Esophagus muscularis mucosa (tissue), 4 donors: Measurements from ENCODE around the gene KLHL34. TPM values are rescaled to one million over a fixed set of nuclear protein-coding genes. Genes with fewer than 3 reads are reported as not detected.

Experiments
- DNase-seq: peaks from one replicate; pipeline ENCODE4 v3.0.0-alpha.2; 2017; ENCODE audit errors: extremely low spot score
- H3K27ac ChIP-seq, 4 donors: fragments of 200-600 bp; sonication (generic); replicated peaks in 1 of 4; 1 replicate in 3 of 4; 2 replicates in 1 of 4; pipeline ENCODE4 v1.5.1; 2016 to 2019; ENCODE audit warnings: mild to moderate bottlenecking in 1 of 4
- H3K27me3 ChIP-seq, 4 donors: fragments of 200-600 bp; sonication (generic); one replicate each; pipeline versions ENCODE4 v1.5.1 to v1.6.0; 2016 to 2019
- H3K36me3 ChIP-seq, 4 donors: fragments of 200-600 bp; sonication (generic); one replicate each; pipeline ENCODE4 v1.5.1; 2016 to 2019
- H3K4me1 ChIP-seq, 4 donors: fragments of 200-600 bp; sonication (generic); one replicate each; pipeline ENCODE4 v1.5.1; 2016 to 2019
- H3K4me3 ChIP-seq, 4 donors: fragments of 200-600 bp; sonication (generic); 1 replicate in 2 of 4; 2 replicates in 2 of 4; pipeline ENCODE4 v1.5.1; 2016 to 2019; ENCODE audit warnings: mild to moderate bottlenecking in 4 of 4, moderate library complexity in 1 of 4
- H3K9me3 ChIP-seq, 4 donors: fragments of 200-600 bp; sonication (generic); 1 replicate in 3 of 4; 2 replicates in 1 of 4; pipeline ENCODE4 v1.5.1; 2016 to 2019
- CTCF ChIP-seq, 3 experiments: fragments of 200-600 bp in 2 of 3; fragments of 450-650 bp in 1 of 3; sonication (generic) in 2 of 3; IDR thresholded peaks; one replicate each; pipeline ENCODE4 v1.5.1; 2017 to 2019; ENCODE audit warnings: antibody characterized with exemption in 3 of 3, mild to moderate bottlenecking in 2 of 3, moderate library complexity in 1 of 3
- EP300 ChIP-seq: sonication (generic); formaldehyde crosslinking; IDR thresholded peaks from one replicate; pipeline ENCODE4 v1.6.1; 2017; ENCODE audit warnings: antibody characterized with exemption
- POLR2A ChIP-seq: fragments of 450-650 bp; IDR thresholded peaks from one replicate; pipeline ENCODE4 v1.6.1; 2017; ENCODE audit warnings: antibody characterized with exemption, moderate library complexity, mild to moderate bottlenecking, low read depth
- POLR2AphosphoS5 ChIP-seq, 2 donors: sonication (generic); formaldehyde crosslinking; IDR thresholded peaks; one replicate each; pipeline ENCODE4 v1.6.1; 2017; ENCODE audit warnings: antibody characterized with exemption in 2 of 2
- WGBS: methylation state at CpG from one replicate; pipeline ENCODE4 v1.1.5; 2018; 5-methylcytosine and 5-hydroxymethylcytosine counted together
- intact Hi-C: fragments of 100-400 bp; cut with DNase I; formaldehyde crosslinking; loops from one replicate; pipeline ENCODE4 v1.15.1; 2023
- total RNA-seq, 4 donors: library from RNA; depleted of rRNA; stranded (reverse); fragments of >200 nt; gene quantifications; one replicate each; pipeline versions ENCODE4 v1.1.0 to v1.2.1, GENCODE V29; 2016

The KLHL34 gene
- total RNA-seq, 4 donors from 2014 or later, result 0.13 to 0.75 (median 0.33) TPM; not detected in 1

DNA sequence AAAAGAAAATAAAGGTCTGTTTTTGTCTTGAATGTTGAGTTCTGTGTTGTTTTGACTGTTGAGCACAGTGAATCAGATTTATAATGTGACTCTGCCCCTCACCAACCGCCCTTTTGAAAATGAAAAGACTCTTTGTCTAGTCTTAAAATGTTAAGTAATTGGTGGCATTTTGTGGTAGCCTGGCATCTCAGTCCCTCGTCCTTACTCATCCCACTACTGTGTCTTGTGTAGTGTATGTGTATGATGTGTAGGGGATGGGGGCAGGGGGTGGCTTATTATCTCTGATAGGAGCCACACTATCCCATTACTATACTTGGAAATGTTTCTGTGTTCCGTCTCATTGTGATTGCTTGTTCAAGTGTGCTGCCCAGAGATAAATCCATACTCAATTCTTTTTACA is 12.2 kb downstream of the KLHL34 start:
- H3K9me3 ChIP-seq, result no peaks in the 10 kb centered on the region
- intact Hi-C loops, result no loop called here
- WGBS, result 62% methylated on average over 3 of the region's 3 CpGs
- H3K4me1 ChIP-seq, result no peaks in the 10 kb centered on the region
- H3K27ac ChIP-seq, result no peak overlapping the region
- H3K27me3 ChIP-seq, result no peaks in the 10 kb centered on the region
- TF ChIP-seq EP300 (no peak), CTCF (IDR thresholded peaks at IDR 0.05) (no peak), POLR2AphosphoS5 (IDR thresholded peaks at IDR 0.05) (no peak), POLR2A (no peak)
- H3K36me3 ChIP-seq, result no peaks in the 10 kb centered on the region
- no peak overlapping the region for H3K4me3 ChIP-seq
- no peak for DNase-seq

DNA sequence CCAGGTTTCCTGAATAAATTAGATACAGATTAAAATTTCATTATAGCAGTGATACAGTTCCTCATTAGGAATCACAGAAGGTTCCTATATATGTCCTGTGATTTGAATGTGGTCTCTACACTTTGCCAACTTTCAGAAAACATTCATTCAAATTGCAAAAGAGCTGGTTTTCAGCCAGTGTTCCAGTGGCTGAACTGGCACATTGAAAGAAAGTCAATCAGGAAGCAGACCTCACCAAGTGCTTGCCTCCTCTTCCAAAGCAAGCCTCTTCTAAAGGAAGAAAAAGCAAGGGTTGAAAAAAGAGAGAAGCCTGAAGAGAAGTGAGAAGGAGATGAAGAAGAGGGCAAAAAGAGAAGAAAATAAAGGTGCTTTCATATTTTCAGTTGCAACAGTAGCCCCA is 12.7 kb downstream of the KLHL34 start:
- TF ChIP-seq EP300 (no peak), CTCF (IDR thresholded peaks at IDR 0.05) (no peak), POLR2A (no peak), POLR2AphosphoS5 (IDR thresholded peaks at IDR 0.05) (no peak)
- H3K27ac ChIP-seq, result no peak overlapping the region
- no peak for DNase-seq
- H3K4me3 ChIP-seq, result no peak overlapping the region
- no peaks in the 10 kb centered on the region for H3K27me3 ChIP-seq
- no peaks in the 10 kb centered on the region for H3K36me3 ChIP-seq
- intact Hi-C loops, result no loop called here
- no peaks in the 10 kb centered on the region for H3K9me3 ChIP-seq
- H3K4me1 ChIP-seq, result no peaks in the 10 kb centered on the region

DNA sequence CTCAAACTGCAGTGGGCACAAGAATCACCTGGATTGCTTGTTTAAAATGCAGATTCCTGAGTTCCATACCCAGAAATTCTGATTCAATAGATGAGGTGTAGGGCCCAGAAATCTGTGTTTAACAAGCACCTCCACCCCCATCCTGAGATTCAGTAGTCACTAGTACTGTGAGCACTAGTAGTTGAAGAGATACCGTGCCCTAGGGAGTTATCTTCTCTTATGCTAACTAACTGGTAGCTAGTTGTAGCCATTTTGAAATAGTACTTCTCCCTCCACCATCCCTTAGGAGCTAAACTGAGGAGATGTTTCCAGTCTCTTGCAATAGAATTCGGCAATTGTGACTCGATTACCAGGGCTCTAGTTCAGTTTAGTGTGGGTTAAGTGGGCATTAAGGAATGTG is 18.4 kb downstream of the KLHL34 start:
- no peaks in the 10 kb centered on the region for H3K4me1 ChIP-seq
- H3K4me3 ChIP-seq, result no peak overlapping the region
- intact Hi-C loops, result no loop called here
- no peak for DNase-seq
- no peaks in the 10 kb centered on the region for H3K27me3 ChIP-seq
- 85% methylated on average over 3 of the region's 3 CpGs for WGBS
- no peaks in the 10 kb centered on the region for H3K36me3 ChIP-seq
- no peak overlapping the region for H3K27ac ChIP-seq
- H3K9me3 ChIP-seq, result no peaks in the 10 kb centered on the region
- TF ChIP-seq POLR2A (no peak), CTCF (IDR thresholded peaks at IDR 0.05) (no peak), EP300 (no peak), POLR2AphosphoS5 (IDR thresholded peaks at IDR 0.05) (no peak)

DNA sequence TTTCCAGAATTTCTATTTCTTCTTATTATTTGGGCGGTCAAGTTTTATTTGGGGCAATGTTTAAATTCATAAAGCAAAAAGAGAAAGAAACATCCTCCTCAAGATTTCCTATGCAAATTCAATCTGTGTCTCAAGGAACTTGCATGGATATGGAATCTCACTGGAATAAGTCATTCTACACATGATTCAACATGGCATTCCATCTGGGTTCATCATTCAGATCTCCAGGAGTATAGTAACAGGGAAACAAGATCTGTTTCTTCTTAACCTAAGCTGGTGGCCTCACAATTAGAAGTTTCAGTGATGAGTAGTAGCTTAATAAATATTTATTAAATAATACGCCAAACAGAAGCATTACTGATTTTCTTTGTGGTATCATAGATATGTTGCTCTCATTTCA is 19.8 kb downstream of the KLHL34 start:
- Histone ChIP-seq H3K4me3 (no peak overlapping the region), H3K36me3 (no peaks in the 10 kb centered on the region), H3K27me3 (no peaks in the 10 kb centered on the region), H3K27ac (no peak overlapping the region), H3K9me3 (no peaks in the 10 kb centered on the region), H3K4me1 (no peaks in the 10 kb centered on the region)
- intact Hi-C loops, result no loop called here
- DNase-seq, result no peak
- TF ChIP-seq POLR2A (no peak), POLR2AphosphoS5 (IDR thresholded peaks at IDR 0.05) (no peak), EP300 (no peak), CTCF (IDR thresholded peaks at IDR 0.05) (no peak)
- WGBS, result 81% methylated on average over 2 of the region's 2 CpGs

GRCh38 chrX:21632027-21632426 is 26.1 kb downstream of the KLHL34 start:
- no peaks in the 10 kb centered on the region for H3K36me3 ChIP-seq
- H3K4me1 ChIP-seq, result no peaks in the 10 kb centered on the region
- TF ChIP-seq EP300 (no peak), CTCF (IDR thresholded peaks at IDR 0.05) (no peak), POLR2AphosphoS5 (IDR thresholded peaks at IDR 0.05) (no peak), POLR2A (no peak)
- H3K9me3 ChIP-seq, result peaks cover 0 to 8% (median 0%) of the 10 kb centered on the region in 4 donors
- DNase-seq, result no peak
- H3K27ac ChIP-seq, result no peak overlapping the region
- H3K4me3 ChIP-seq, result no peak overlapping the region
- H3K27me3 ChIP-seq, result no peaks in the 10 kb centered on the region
- WGBS, result 38% methylated on average over 2 of the region's 2 CpGs
- intact Hi-C loops, result no loop called here
